ENCODE measurements around the gene CDH8.

DNA sequence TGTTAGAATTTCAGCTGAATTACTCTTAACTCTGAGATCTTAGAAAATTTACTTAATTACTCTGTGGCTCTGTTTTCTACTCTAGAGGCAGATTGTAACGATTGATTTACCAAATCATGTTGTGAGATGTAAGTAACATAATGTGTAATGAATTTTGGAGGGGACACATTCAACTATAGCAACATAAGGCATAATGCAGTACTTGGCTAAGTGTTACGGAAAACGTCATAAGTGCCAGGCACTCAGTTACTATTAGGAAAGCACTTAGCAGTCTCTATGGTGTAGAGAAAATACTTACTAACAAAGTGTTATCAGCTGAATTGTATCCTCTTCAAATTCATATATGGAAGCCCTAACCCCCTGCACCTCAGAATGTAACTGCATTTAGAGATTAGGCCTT is 40.6 kb upstream of the CDH8 start:
- no peak for TF ChIP-seq POLR2A (IDR thresholded peaks at IDR 0.05; ENCODE audit: low read depth, low read length)
- TF ChIP-seq TAF1 (IDR thresholded peaks at IDR 0.05; ENCODE audit: low read depth, low read length) = no peak
